HG02852 (cell line): Measurements from ENCODE around the gene PEF1.

Experiments
- ATAC-seq: cut with Tn5 transposase; IDR thresholded peaks from one replicate; pipeline ENCODE4 v1.9.1; 2021; ENCODE audit warnings: mild to moderate bottlenecking, moderate library complexity; ENCODE audit not compliant: unreplicated experiment

Gene PEF1

GRCh38 chr1:31655756-31656155 is 11.1 kb upstream of the PEF1 start:
- no peak for ATAC-seq

- ATAC-seq, result no peak
Observed at GRCh38 chr1:31655104-31655503, 10.4 kb upstream of the PEF1 start.

GRCh38 chr1:31654474-31654776 is 9.7 kb upstream of the PEF1 start:
- ATAC-seq, result no peak

- ATAC-seq, result no peak
Observed at GRCh38 chr1:31653717-31654473, 9.2 kb upstream of the PEF1 start.

- ATAC-seq, result no peak
Observed at GRCh38 chr1:31652891-31653499, 8.3 kb upstream of the PEF1 start.

- no peak for ATAC-seq
Observed at GRCh38 chr1:31651766-31652165, 7.1 kb upstream of the PEF1 start.

GRCh38 chr1:31651089-31651420 is 6.4 kb upstream of the PEF1 start:
- no peak for ATAC-seq

GRCh38 chr1:31650161-31651088 is 5.7 kb upstream of the PEF1 start:
- no peak for ATAC-seq

GRCh38 chr1:31648641-31649357 is 4.1 kb upstream of the PEF1 start:
- ATAC-seq, result no peak

GRCh38 chr1:31648190-31648589 is 3.5 kb upstream of the PEF1 start:
- ATAC-seq, result no peak

GRCh38 chr1:31647106-31647505 is 2.4 kb upstream of the PEF1 start:
- no peak for ATAC-seq

- ATAC-seq, result no peak
Observed at GRCh38 chr1:31646259-31646960, 1.7 kb upstream of the PEF1 start.

- no peak for ATAC-seq
Observed at GRCh38 chr1:31645274-31645568, 545 bp upstream of the PEF1 start.

GRCh38 chr1:31643976-31644559 is 608 bp downstream of the PEF1 start:
- ATAC-seq, result no peak

GRCh38 chr1:31642897-31643296 is 1.8 kb downstream of the PEF1 start:
- ATAC-seq, result no peak

- ATAC-seq, result no peak
Observed at GRCh38 chr1:31642366-31642765, 2.3 kb downstream of the PEF1 start.

GRCh38 chr1:31640964-31641363 is 3.7 kb downstream of the PEF1 start:
- no peak for ATAC-seq

- no peak for ATAC-seq
Observed at GRCh38 chr1:31640179-31640578, 4.5 kb downstream of the PEF1 start.

GRCh38 chr1:31639543-31639942 is 5.1 kb downstream of the PEF1 start:
- ATAC-seq, result no peak

- ATAC-seq, result no peak
Observed at GRCh38 chr1:31637915-31638673, 6.6 kb downstream of the PEF1 start.
